Esophagus squamous epithelium (tissue), 5 donors: ENCODE results near the gene E2F7. TPM values are rescaled to one million over a fixed set of nuclear protein-coding genes. Genes with fewer than 3 reads are reported as not detected.

ENCODE experiments used
- DNase-seq: peaks from one replicate; lab custom pipeline; 2025; lab: John Stamatoyannopoulos, UW
- H3K27ac ChIP-seq, 4 donors: fragments of 200-600 bp; sonication (generic); one replicate each; pipeline ENCODE4 v1.5.1; 2016 to 2019; ENCODE audit warnings: mild to moderate bottlenecking in 1 of 4
- H3K27me3 ChIP-seq, 4 donors: fragments of 200-600 bp; sonication (generic); 1 replicate in 3 of 4; 2 replicates in 1 of 4; pipeline versions ENCODE4 v1.5.1 to v1.6.0; 2017 to 2021; ENCODE audit warnings: antibody characterized with exemption in 1 of 4
- H3K36me3 ChIP-seq, 3 donors: fragments of 200-600 bp; sonication (generic); one replicate each; pipeline ENCODE4 v1.5.1; 2016 to 2019
- H3K4me1 ChIP-seq, 3 donors: fragments of 200-600 bp; sonication (generic); one replicate each; pipeline ENCODE4 v1.5.1; 2017 to 2019
- H3K4me3 ChIP-seq, 4 donors: fragments of 200-600 bp; sonication (generic); 1 replicate in 3 of 4; 2 replicates in 1 of 4; pipeline ENCODE4 v1.5.1; 2016 to 2019; ENCODE audit warnings: mild to moderate bottlenecking in 2 of 4, moderate library complexity in 1 of 4
- H3K9me3 ChIP-seq, 3 donors: fragments of 200-600 bp; sonication (generic); one replicate each; pipeline ENCODE4 v1.5.1; 2016 to 2019
- POLR2A ChIP-seq, 4 donors: fragments of 450-650 bp; IDR thresholded peaks; one replicate each; pipeline ENCODE4 v1.6.1; 2017; ENCODE audit warnings: antibody characterized with exemption in 4 of 4, mild to moderate bottlenecking in 4 of 4, moderate library complexity in 3 of 4
- WGBS, 2 donors: methylation state at CpG; one replicate each; pipeline ENCODE4 v1.1.5; 2018; 5-methylcytosine and 5-hydroxymethylcytosine counted together
- intact Hi-C: fragments of 100-400 bp; cut with DNase I; formaldehyde crosslinking; loops from one replicate; pipeline ENCODE4 v1.15.0; 2022
- total RNA-seq, 4 donors: library from RNA; depleted of rRNA; stranded (reverse); fragments of >200 nt; gene quantifications; one replicate each; pipeline ENCODE4 v1.1.0, GENCODE V29; 2016
- TF ChIP-seq, protein P1 (sequence below), 6 experiments: fragments of 450-650 bp in 4 of 6; fragments of 200-600 bp in 2 of 6; sonication (generic) in 2 of 6; IDR thresholded peaks; one replicate each; pipeline ENCODE4 v1.5.1; 2016 to 2019; ENCODE audit warnings: antibody characterized with exemption in 6 of 6, mild to moderate bottlenecking in 4 of 6, moderate library complexity in 4 of 6
- donor health status: DM: yes; HTN: yes; CAD: no.

Gene E2F7
- total RNA-seq, 4 donors from 2014 or later = 1.5 to 7.7 (median 7.1) TPM

- TF ChIP-seq, protein P1, sequence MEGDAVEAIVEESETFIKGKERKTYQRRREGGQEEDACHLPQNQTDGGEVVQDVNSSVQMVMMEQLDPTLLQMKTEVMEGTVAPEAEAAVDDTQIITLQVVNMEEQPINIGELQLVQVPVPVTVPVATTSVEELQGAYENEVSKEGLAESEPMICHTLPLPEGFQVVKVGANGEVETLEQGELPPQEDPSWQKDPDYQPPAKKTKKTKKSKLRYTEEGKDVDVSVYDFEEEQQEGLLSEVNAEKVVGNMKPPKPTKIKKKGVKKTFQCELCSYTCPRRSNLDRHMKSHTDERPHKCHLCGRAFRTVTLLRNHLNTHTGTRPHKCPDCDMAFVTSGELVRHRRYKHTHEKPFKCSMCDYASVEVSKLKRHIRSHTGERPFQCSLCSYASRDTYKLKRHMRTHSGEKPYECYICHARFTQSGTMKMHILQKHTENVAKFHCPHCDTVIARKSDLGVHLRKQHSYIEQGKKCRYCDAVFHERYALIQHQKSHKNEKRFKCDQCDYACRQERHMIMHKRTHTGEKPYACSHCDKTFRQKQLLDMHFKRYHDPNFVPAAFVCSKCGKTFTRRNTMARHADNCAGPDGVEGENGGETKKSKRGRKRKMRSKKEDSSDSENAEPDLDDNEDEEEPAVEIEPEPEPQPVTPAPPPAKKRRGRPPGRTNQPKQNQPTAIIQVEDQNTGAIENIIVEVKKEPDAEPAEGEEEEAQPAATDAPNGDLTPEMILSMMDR (IDR thresholded peaks at IDR 0.05) = no peak
- no peak for TF ChIP-seq POLR2A (IDR thresholded peaks at IDR 0.05)
- Histone ChIP-seq H3K36me3 (no peaks in the 10 kb centered on the region), H3K27me3 (no peaks in the 10 kb centered on the region), H3K4me1 (no peaks in the 10 kb centered on the region), H3K27ac (no peak overlapping the region), H3K4me3 (no peak overlapping the region), H3K9me3 (no peaks in the 10 kb centered on the region)
- WGBS, 2 donors = 74 to 92% methylated on average over 3 of the region's 3 CpGs
- no peak for DNase-seq
- intact Hi-C loops = no loop called here
These were observed 7.6 kb upstream of the E2F7 start for GRCh38 chr12:77072833-77073495.

DNA sequence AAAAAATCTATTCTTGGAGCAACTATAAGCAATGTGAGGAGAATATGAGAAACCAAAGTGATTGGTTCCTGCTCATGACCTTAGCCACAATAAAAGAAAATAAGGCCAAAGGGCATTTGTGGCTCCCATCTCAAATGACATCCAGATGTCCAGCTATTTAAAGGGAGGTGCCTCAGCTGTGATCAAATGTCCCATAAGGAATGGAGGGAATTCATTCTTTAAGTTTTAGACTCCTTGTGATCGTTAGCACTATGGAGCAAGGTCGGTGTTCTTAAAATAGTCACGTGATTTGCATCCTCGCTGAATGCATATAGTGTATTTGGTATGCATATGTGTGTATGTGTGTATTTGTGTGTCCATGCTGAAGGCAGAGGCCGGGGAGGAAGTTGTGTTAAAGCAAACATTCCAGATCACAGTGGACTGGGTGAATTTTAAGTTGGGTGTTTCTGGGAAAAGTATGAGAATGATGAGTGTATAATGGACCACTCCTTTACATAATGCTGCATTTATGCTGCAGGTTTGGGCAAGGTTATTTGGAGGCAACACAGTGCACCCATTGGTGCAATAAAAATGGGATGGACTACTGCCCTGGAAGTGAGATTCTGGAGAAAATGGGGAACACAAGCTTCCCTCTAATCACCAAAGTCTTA, 5.6 kb upstream of the E2F7 start:
- WGBS, 2 donors = 91 to 95% methylated on average over 5 of the region's 5 CpGs
- TF ChIP-seq POLR2A (IDR thresholded peaks at IDR 0.05) = no peak
- TF ChIP-seq, protein P1 (IDR thresholded peaks at IDR 0.05) = no peak
- H3K4me3 ChIP-seq = no peak overlapping the region
- no peaks in the 10 kb centered on the region for H3K27me3 ChIP-seq
- intact Hi-C loops = no loop called here
- H3K27ac ChIP-seq = no peak overlapping the region
- no peaks in the 10 kb centered on the region for H3K36me3 ChIP-seq
- no peaks in the 10 kb centered on the region for H3K9me3 ChIP-seq
- no peak for DNase-seq
- peaks cover 0 to 5% (median 0%) of the 10 kb centered on the region in 3 donors for H3K4me1 ChIP-seq

- no peak overlapping the region for H3K4me3 ChIP-seq
- no peaks in the 10 kb centered on the region for H3K27me3 ChIP-seq
- no peak overlapping the region for H3K27ac ChIP-seq
- DNase-seq = no peak
- no peaks in the 10 kb centered on the region for H3K36me3 ChIP-seq
- intact Hi-C loops = no loop called here
- TF ChIP-seq, protein P1 (IDR thresholded peaks at IDR 0.05) = no peak
- TF ChIP-seq POLR2A (IDR thresholded peaks at IDR 0.05) = no peak
- 66 to 68% methylated on average over 3 of the region's 3 CpGs for WGBS, 2 donors
- peaks cover 0 to 5% (median 0%) of the 10 kb centered on the region in 3 donors for H3K4me1 ChIP-seq
- no peaks in the 10 kb centered on the region for H3K9me3 ChIP-seq
These were observed 5.0 kb upstream of the E2F7 start for GRCh38 chr12:77070382-77070781.

DNA sequence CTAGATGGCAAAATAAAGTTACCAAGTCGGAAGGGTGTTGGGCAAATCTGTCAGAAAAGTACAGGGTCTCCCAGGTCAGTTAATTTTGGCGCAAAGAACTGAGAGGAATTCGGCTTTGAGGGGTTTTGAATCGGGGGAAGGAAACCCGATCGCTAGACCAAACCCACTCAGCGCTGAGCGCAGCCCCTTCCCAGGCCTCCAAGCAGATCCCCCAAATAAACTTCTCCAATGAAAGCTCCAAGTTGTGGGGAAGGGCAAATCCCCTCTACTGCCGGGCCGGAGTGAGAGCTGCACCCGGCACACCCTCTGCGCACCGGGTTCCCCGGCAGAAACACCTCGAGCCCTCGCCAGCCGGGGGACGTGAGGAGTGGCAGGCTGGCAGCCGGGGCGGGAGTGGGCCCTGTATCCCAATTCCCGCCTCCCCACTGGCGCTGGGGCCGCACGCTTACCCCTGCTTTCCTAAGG, 441 bp downstream of the E2F7 start:
- TF ChIP-seq POLR2A (IDR thresholded peaks at IDR 0.05) = no peak
- TF ChIP-seq, protein P1 (IDR thresholded peaks at IDR 0.05) = no peak
- 0 to 2% methylated on average over 8 of the region's 24 CpGs for WGBS, 2 donors
- Histone ChIP-seq H3K27me3 (no peaks in the 10 kb centered on the region), H3K4me1 (peaks cover 0 to 30% (median 8%) of the 10 kb centered on the region in 3 donors), H3K9me3 (no peaks in the 10 kb centered on the region), H3K27ac (peak overlapping the region; percentile 51 to 85 (median 72)), H3K36me3 (no peaks in the 10 kb centered on the region), H3K4me3 (peak overlapping the region; percentile 58 to 89 (median 66))
- intact Hi-C loops = loop anchor here (10.0 kb wide), 1 partner anchor 260 kb away; no protein-coding TSS in a partner anchor
- DNase-seq = no peak
